NB4 (cell line): Measurements from ENCODE around the gene USP10.

Experiments used
- DNase-seq: peaks from one replicate; pipeline ENCODE4 v3.0.0; 2010; ENCODE audit warnings: low read depth
- H3K4me3 ChIP-seq: one replicate; pipeline ENCODE4 v1.5.1; 2011; ENCODE audit warnings: mild to moderate bottlenecking, low read depth, low read length, moderate library complexity
- MAX ChIP-seq: IDR thresholded peaks from 2 replicates; pipeline ENCODE4 v1.6.1; 2011; ENCODE audit warnings: low read depth, low read length
- MYC ChIP-seq: IDR thresholded peaks from 2 replicates; pipeline ENCODE4 v1.6.1; 2011; ENCODE audit warnings: low read depth, low read length
- POLR2A ChIP-seq: IDR thresholded peaks from 2 replicates; pipeline ENCODE4 v1.6.1; 2011; ENCODE audit warnings: mild to moderate bottlenecking; ENCODE audit not compliant: insufficient read length; ENCODE audit errors: extremely low read depth
- TF ChIP-seq, protein P1 (sequence below): IDR thresholded peaks from one replicate; pipeline ENCODE4 v1.5.1; 2012; ENCODE audit warnings: low read depth, low read length

USP10 gene

DNA sequence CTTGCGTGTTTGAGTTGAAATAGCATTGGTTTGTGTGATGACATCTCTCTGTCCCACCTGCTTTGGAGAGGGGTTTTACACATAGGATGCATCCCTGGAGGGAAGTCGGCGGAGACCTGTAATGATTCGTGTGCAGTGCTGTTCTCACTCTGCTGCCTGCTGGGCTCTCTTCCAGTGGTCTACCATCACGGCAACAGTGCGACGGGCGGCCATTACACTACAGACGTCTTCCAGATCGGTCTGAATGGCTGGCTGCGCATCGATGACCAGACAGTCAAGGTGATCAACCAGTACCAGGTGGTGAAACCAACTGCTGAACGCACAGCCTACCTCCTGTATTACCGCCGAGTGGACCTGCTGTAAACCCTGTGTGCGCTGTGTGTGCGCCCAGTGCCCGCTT lies 78.9 kb downstream of the USP10 start:
- no peak overlapping the region for H3K4me3 ChIP-seq
- DNase-seq: no peak
- TF ChIP-seq, protein P1, sequence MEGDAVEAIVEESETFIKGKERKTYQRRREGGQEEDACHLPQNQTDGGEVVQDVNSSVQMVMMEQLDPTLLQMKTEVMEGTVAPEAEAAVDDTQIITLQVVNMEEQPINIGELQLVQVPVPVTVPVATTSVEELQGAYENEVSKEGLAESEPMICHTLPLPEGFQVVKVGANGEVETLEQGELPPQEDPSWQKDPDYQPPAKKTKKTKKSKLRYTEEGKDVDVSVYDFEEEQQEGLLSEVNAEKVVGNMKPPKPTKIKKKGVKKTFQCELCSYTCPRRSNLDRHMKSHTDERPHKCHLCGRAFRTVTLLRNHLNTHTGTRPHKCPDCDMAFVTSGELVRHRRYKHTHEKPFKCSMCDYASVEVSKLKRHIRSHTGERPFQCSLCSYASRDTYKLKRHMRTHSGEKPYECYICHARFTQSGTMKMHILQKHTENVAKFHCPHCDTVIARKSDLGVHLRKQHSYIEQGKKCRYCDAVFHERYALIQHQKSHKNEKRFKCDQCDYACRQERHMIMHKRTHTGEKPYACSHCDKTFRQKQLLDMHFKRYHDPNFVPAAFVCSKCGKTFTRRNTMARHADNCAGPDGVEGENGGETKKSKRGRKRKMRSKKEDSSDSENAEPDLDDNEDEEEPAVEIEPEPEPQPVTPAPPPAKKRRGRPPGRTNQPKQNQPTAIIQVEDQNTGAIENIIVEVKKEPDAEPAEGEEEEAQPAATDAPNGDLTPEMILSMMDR: no peak
- TF ChIP-seq POLR2A: no peak
- TF ChIP-seq MAX: no peak
- no peak for TF ChIP-seq MYC

GRCh38 chr16:84780063-84780462 lies 80.3 kb downstream of the USP10 start:
- DNase-seq: no peak
- TF ChIP-seq, protein P1: no peak
- TF ChIP-seq MYC (no peak), POLR2A (no peak), MAX (no peak)
- H3K4me3 ChIP-seq: no peak overlapping the region

DNA sequence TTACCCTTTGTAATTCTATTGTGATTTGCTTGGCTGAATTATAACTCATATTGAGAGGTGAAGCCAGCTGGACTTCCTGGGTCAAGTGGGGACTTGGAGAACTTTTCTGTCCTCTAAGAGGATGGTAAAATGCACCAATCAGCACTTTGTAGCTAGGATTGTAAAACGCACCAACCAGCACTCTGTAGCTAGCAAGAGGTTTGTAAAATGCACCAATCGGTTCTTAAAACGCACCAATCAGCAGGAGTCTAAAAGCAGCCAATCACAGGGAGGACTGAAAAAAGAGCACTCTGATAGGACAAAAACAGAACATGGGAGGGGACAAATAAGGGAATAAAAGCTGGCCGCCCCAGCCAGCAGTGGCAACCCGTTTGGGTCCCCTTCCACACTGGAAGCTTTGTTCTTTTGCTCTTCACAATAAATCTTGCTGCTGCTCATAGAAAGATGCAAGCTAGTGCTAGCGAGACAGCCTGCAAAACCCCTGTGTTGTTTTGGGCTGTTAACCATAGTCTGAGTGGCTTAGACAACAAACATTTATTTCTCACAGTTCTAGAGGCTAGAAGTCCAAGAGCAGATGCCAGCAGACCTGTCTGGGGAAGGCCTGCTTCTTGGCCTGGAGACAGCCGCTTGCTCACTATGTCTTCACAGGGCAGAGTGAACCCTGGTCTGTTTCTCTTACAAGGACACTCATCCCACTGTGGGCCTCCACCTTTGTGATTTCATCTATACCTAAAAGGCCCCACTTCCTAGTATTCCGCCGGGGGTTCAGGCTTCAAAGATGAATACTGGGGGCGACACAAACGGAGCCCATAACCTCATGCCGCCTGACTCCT lies 81.0 kb downstream of the USP10 start:
- H3K4me3 ChIP-seq: no peak overlapping the region
- DNase-seq: no peak
- TF ChIP-seq POLR2A (no peak), MYC (no peak), MAX (no peak)
- TF ChIP-seq, protein P1: no peak

GRCh38 chr16:84782846-84783245 lies 83.0 kb downstream of the USP10 start:
- H3K4me3 ChIP-seq: no peak overlapping the region
- TF ChIP-seq MYC (no peak), POLR2A (no peak), MAX (no peak)
- TF ChIP-seq, protein P1: no peak
- DNase-seq: no peak

- no peak for TF ChIP-seq POLR2A
- TF ChIP-seq MYC: no peak
- TF ChIP-seq, protein P1: no peak
- no peak for TF ChIP-seq MAX
- DNase-seq: no peak
- H3K4me3 ChIP-seq: no peak overlapping the region
Measured at GRCh38 chr16:84785843-84786581, 86.2 kb downstream of the USP10 start.
